OCI-LY7 (cell line): ENCODE measurements around the gene FGB. TPM values are rescaled to one million over a fixed set of nuclear protein-coding genes. Genes with fewer than 3 reads are reported as not detected.

Source experiments
- Bru-seq: library from RNA; stranded (reverse); fragments of 400-500 nt; gene quantifications from one replicate; lab custom pipeline; 2021; lab: Mats Ljungman, UMichigan
- BruChase-seq, 2 experiments: library from RNA; stranded (reverse); fragments of 400-500 nt; gene quantifications; one replicate each; lab custom pipeline; 2021; lab: Mats Ljungman, UMichigan
- BruUV-seq: library from RNA; stranded (reverse); fragments of 400-500 nt; replicated peaks from 2 replicates; lab custom pipeline; 2021; lab: Mats Ljungman, UMichigan
- CTCF ChIA-PET: fragments of 300-600 bp; sonication (Branson Sonifier 250); formaldehyde crosslinking; loops from one replicate; lab custom pipeline; 2022; ENCODE audit warnings: antibody characterized with exemption; ENCODE audit not compliant: unreplicated experiment; lab: Charles Lee
- POLR2A ChIA-PET: fragments of 300-600 bp; sonication (Branson Sonifier 250); formaldehyde crosslinking; loops from one replicate; lab custom pipeline; 2022; ENCODE audit warnings: antibody characterized with exemption; lab: Charles Lee
- DNase-seq: peaks from one replicate; pipeline ENCODE4 v3.0.0-alpha.2; 2015; ENCODE audit warnings: low spot score
- H2AFZ ChIP-seq: fragments of 200-600 bp; sonication (generic), shearing (Covaris generic); 2 replicates; pipeline ENCODE4 v1.6.1; 2014; ENCODE audit warnings: mild to moderate bottlenecking, antibody characterized with exemption, low read length, moderate library complexity
- H3K27ac ChIP-seq: fragments of 200-600 bp; sonication (generic); 2 replicates; pipeline ENCODE4 v1.5.1; 2014; ENCODE audit warnings: mixed run types, low read depth, mild to moderate bottlenecking, moderate library complexity, low read length, inconsistent platforms; ENCODE audit not compliant: poor library complexity, severe bottlenecking
- H3K36me3 ChIP-seq: fragments of 200-600 bp; sonication (generic); 2 replicates; pipeline ENCODE4 v1.6.1; 2014; ENCODE audit warnings: mild to moderate bottlenecking, antibody characterized with exemption, low read length, moderate library complexity, mixed read lengths; ENCODE audit not compliant: insufficient read depth
- H3K4me1 ChIP-seq: fragments of 200-600 bp; sonication (generic); 2 replicates; pipeline ENCODE4 v1.5.1; 2014; ENCODE audit warnings: mild to moderate bottlenecking, low read length; ENCODE audit not compliant: insufficient read depth, poor library complexity, severe bottlenecking
- H3K4me2 ChIP-seq: fragments of 200-600 bp; sonication (generic); 2 replicates; pipeline ENCODE4 v1.6.1; 2014; ENCODE audit warnings: mild to moderate bottlenecking, low read length
- H3K4me3 ChIP-seq: fragments of 200-600 bp; sonication (generic); 2 replicates; pipeline ENCODE4 v1.5.1; 2014; ENCODE audit warnings: mild to moderate bottlenecking, low read depth, low read length; ENCODE audit not compliant: poor library complexity, severe bottlenecking
- H3K79me2 ChIP-seq: fragments of 200-600 bp; sonication (generic); 2 replicates; pipeline ENCODE4 v1.6.1; 2016; ENCODE audit warnings: low read depth, mild to moderate bottlenecking, low read length, moderate library complexity, mixed read lengths; ENCODE audit not compliant: insufficient read depth
- H3K9me2 ChIP-seq: fragments of 200-600 bp; sonication (generic); 2 replicates; pipeline ENCODE4 v1.6.1; 2016; ENCODE audit warnings: mild to moderate bottlenecking, low read length, mixed read lengths; ENCODE audit not compliant: insufficient read depth
- H3K9me3 ChIP-seq: fragments of 200-600 bp; sonication (generic); 2 replicates; pipeline ENCODE4 v1.6.1; 2014; ENCODE audit warnings: mild to moderate bottlenecking, mixed run types, low read length, mixed read lengths
- H4K20me1 ChIP-seq: fragments of 200-600 bp; sonication (generic); 2 replicates; pipeline ENCODE4 v1.6.1; 2014; ENCODE audit warnings: mild to moderate bottlenecking, antibody characterized with exemption, low read length, moderate library complexity, mixed read lengths; ENCODE audit not compliant: insufficient read depth
- EZH2phosphoT487 ChIP-seq: fragments of 200-600 bp; sonication (generic); IDR thresholded peaks from 2 replicates; pipeline ENCODE4 v1.6.1; 2018; ENCODE audit warnings: low read depth, borderline replicate concordance, mild to moderate bottlenecking, mixed run types, antibody characterized with exemption, low read length, moderate library complexity, mixed read lengths
- intact Hi-C: fragments of 100-400 bp; cut with micrococcal nuclease; formaldehyde crosslinking; loops from one replicate; pipeline ENCODE4 v1.10.0; 2022; ENCODE audit not compliant: unreplicated experiment
- long read RNA-seq: library from polyadenylated mRNA; stranded (forward); transcript quantifications from one replicate; pipeline ENCODE4 v2.0.0, GENCODE V29; 2022
- total RNA-seq, 2 experiments: library from RNA; depleted of rRNA in 1 of 2; stranded (reverse); fragments of >200 nt in 1 of 2; shearing (Covaris generic) in 1 of 2; gene quantifications; 2 replicates each; pipeline ENCODE4 v1.2.3, GENCODE V29; 2014 to 2022
- TF ChIP-seq, protein P1 (sequence below): fragments of 200-600 bp; sonication (generic); conservative IDR thresholded peaks from 2 replicates; pipeline ENCODE4 v1.5.1; 2014; ENCODE audit warnings: mild to moderate bottlenecking, antibody characterized with exemption, low read length, moderate library complexity, mixed read lengths

Gene FGB
- not detected in 2 replicates for total RNA-seq (2014; rRNA removed; shearing (Covaris generic))
- total RNA-seq (2022) = not detected in 2 replicates
- not detected for Bru-seq, nascent RNA
- BruChase-seq, experiment 1, labeled RNA remaining after a 6-hour chase = not detected
- BruChase-seq, experiment 2, labeled RNA remaining after a 2-hour chase = not detected
- long read RNA-seq = 0 reads

DNA sequence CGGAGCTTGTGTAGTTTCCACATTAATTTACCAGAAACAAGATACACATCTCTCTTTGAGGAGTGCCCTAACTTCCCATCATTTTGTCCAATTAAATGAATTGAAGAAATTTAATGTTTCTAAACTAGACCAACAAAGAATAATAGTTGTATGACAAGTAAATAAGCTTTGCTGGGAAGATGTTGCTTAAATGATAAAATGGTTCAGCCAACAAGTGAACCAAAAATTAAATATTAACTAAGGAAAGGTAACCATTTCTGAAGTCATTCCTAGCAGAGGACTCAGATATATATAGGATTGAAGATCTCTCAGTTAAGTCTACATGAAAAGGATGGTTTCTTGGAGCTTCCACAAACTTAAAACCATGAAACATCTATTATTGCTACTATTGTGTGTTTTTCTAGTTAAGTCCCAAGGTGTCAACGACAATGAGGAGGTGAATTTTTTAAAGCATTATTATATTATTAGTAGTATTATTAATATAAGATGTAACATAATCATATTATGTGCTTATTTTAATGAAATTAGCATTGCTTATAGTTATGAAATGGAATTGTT, at the start of gene FGB:
Gene FGB, plus strand, starts transcription at position 315 of the 558 bp plus-strand sequence. Its CDS starts 8 bp downstream, at position 323.
- TF ChIP-seq EZH2phosphoT487 = no peak
- TF ChIP-seq, protein P1, sequence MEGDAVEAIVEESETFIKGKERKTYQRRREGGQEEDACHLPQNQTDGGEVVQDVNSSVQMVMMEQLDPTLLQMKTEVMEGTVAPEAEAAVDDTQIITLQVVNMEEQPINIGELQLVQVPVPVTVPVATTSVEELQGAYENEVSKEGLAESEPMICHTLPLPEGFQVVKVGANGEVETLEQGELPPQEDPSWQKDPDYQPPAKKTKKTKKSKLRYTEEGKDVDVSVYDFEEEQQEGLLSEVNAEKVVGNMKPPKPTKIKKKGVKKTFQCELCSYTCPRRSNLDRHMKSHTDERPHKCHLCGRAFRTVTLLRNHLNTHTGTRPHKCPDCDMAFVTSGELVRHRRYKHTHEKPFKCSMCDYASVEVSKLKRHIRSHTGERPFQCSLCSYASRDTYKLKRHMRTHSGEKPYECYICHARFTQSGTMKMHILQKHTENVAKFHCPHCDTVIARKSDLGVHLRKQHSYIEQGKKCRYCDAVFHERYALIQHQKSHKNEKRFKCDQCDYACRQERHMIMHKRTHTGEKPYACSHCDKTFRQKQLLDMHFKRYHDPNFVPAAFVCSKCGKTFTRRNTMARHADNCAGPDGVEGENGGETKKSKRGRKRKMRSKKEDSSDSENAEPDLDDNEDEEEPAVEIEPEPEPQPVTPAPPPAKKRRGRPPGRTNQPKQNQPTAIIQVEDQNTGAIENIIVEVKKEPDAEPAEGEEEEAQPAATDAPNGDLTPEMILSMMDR = no peak
- no TSS peak for BruUV-seq
- H3K9me3 ChIP-seq = no peaks in the 10 kb centered on the region
- intact Hi-C loops = no loop called here
- no peak within 1 kb of the TSS for H2AFZ ChIP-seq
- no peaks in the 10 kb centered on the region for H3K36me3 ChIP-seq
- no peaks in the 10 kb centered on the region for H3K79me2 ChIP-seq
- ChIA-PET POLR2A (interaction anchor here (0.9 to 1.3 kb wide), 2 partner anchors 9 to 75 kb away, joined by 3 to 6 read pairs; no protein-coding TSS in a partner anchor), CTCF (no interaction called here)
- no peaks in the 10 kb centered on the region for H3K4me1 ChIP-seq
- H3K9me2 ChIP-seq = no peaks in the 10 kb centered on the region
- no peaks in the 10 kb centered on the region for H4K20me1 ChIP-seq
- no peak within 1 kb of the TSS for H3K4me3 ChIP-seq
- H3K4me2 ChIP-seq = no peak within 1 kb of the TSS
- H3K27ac ChIP-seq = no peak within 1 kb of the TSS
- DNase-seq = no peak

DNA sequence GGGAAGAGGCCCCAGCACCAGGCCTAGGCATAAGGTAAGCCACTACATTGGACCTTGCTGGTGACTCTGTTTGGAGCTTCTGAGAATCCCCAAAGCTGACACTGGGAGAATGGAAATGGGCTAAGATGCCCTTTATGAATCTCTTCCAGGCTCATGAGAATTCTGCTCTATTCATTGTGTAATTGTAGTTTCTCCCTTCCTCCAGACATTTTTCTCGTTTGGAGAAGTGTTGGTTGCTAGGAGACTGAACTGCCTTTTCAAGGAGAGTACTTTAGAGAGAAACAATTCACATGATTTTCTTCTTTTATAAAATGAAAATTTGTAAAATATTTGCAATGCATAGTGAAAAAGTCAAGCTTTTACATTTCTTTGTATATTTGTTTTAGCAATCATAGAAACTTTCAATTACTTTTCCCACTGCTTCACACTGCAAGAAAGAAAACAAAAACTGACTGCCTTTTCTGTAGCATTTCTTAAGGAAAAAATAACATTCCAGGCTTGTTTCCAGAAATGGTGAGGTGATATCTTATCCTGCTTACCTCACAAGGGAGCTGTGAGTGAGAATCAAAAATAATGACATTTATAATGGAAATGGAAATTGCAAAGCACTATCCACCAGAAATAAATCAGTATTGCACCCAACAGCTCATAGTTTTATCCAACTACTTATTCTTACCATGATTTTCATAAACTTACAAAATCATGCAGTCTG, 46.3 kb upstream of the FGB start:
- intact Hi-C loops = no loop called here
- TF ChIP-seq, protein P1 = no peak
- TF ChIP-seq EZH2phosphoT487 = no peak
- DNase-seq = no peak

More for the DNA sequence above, 46.3 kb upstream of the FGB start:
- no peaks in the 10 kb centered on the region for H3K79me2 ChIP-seq
- H3K4me3 ChIP-seq = no peak overlapping the region
- H4K20me1 ChIP-seq = no peaks in the 10 kb centered on the region
- no peak overlapping the region for H2AFZ ChIP-seq
- POLR2A ChIA-PET = interaction anchor here (0.8 to 2.0 kb wide), 4 partner anchors 8 to 100 kb away, joined by 3 to 8 read pairs (median 4); no protein-coding TSS in a partner anchor
- BruUV-seq = no TSS peak
- no peak overlapping the region for H3K27ac ChIP-seq
- no peaks in the 10 kb centered on the region for H3K4me1 ChIP-seq
- H3K9me3 ChIP-seq = no peaks in the 10 kb centered on the region; the same call in 1 of the 2 replicates
- no peaks in the 10 kb centered on the region for H3K9me2 ChIP-seq
- H3K4me2 ChIP-seq = no peak overlapping the region
- no peaks in the 10 kb centered on the region for H3K36me3 ChIP-seq
- CTCF ChIA-PET = no interaction called here
